Measurements from ENCODE around the gene OXSR1.
"Not testable (repeated sequence)": the region's sequence is repeated elsewhere in the genome, so short reads cannot be mapped to it uniquely, and the experiment has no call there.

OXSR1 gene

DNA sequence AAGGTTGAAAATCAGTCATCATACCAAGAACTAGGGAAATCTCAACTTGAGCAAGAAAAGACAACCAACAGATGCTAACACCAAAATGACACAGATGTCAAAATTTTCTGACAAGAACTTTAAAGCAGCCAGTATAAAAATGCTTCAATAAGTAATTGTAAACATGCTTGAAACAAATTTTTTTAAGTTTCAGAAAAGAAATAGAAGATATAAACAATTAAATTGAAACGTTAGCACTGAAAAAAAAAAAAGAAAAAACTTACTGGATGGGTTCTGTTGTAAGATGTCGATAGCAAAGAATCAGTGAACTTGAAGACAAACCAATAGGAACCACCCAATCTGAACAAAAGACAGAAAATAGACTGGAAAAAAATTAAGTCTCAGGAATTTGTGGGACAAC lies 18.8 kb upstream of the OXSR1 start:
- no peak for DNase-seq

DNA sequence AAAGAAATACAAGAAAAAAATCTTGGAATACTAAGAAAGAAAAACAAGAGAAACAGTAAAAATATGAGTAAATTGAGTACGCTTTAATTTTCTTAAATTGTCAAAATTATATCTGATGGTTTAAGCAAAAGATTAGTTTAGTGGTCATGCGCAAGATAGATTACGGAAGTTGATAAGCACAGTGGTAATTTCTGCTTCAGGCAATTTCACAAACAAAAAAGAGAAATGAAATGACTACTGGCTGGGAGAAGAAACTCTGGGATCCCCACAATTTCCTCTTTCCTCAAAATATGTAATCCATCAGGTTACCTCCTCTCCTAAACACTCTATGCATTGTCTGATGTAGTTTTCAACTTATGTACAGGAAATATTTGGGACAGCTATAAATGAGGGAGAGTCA lies 17.9 kb upstream of the OXSR1 start:
- no peak for DNase-seq

DNA sequence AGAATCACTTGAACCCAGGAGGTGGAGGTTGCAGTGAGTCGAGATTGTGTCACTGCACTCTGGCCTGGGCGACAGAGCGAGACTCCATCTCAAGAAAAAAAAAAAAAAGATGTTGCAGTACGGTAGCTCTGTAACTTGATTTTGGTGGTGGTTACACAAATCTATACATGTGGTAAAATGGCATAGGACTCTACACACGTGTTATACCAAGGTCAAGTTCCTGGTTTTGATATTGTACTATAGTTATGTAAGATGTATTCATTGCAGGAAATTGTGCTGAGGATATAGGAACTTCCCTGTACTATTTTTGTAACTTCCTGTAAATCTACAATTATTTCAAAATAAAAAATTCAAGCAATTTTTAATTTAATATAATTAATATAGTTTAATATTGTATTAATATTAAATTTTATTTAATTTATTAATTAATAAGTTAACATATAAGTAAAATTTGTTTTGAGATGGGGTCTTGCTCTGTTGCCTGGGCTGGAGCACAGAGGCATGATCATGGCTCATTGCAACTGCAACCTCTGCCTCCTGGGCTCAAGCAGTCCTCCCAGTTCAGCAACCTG lies 16.9 kb upstream of the OXSR1 start:
- no peak for DNase-seq

DNA sequence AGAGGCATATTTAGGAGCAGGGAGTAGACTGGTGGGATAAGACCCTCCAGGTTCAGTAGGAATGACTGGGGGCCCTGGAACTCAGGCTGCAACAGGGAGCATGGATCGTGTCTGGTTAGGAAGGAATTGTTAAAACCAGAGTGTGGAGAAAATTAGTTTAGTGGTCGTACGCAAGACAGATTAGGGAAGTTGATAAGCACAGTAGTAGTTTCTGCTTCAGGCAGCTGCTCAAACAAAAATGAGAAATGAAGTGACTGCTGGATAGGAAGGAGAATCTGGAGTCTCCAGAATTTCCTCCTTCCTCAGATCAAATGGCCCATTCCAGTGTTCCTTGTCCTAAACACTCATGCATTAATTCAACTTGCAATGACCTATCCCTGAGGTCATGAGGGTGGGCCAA lies 15.6 kb upstream of the OXSR1 start:
- DNase-seq: no peak

DNA sequence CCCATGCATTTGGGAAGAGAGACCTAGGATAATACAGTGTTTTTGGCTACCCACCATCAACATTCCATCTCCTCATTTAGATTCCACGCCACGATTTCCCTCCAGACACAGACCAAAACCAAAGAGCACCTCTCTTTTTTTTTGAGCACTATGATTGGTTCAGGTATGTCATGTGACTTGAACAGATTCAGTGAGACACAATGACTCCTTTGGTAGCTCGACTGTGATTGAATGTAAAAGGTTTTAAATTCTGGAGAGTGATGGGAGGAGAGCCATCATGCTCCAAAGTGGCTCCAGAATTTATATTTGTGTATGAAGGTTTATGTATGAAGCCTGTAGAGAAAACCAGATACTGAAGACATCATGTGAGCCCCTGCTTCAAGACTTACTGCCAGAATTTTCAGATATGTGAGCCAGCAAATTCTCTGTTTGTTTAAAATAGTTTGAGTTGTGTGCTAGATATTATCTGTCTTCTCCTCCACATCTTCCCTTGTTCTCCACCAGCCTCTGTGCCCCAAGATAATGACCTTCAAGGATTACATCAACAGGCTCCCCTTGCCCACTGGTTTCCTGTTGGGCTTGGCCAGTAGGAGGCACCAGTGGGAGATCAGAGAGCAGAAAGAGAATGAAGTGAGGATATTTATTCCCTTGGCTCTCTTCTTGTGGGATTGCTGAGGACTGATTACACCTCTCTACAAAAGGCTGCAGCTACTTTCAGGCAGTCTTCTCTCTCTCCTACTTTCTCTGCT lies 14.4 kb upstream of the OXSR1 start:
- DNase-seq: no peak

GRCh38 chr3:38151667-38152265 lies 13.6 kb upstream of the OXSR1 start:
- no peak for DNase-seq

DNA sequence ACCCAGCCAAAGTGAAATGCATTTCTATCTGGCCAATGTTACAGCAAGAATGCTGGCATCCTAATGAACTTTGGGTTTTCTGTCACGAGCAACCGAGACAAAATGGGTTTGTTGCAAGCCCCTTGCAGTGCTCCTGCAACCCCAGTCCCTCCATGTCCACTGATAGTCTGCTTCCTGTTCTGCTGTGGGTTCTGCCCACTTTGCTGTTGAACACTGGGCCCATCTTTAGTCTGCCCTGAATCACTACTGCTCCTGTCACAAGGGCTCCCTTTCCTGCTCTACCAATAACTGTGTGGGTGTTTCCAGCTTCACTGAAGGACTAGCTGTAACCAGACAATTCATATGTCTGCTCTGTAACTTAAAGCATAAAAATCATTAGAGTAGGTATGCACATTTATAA lies 12.7 kb upstream of the OXSR1 start:
- DNase-seq: no peak

GRCh38 chr3:38153221-38153620 lies 12.1 kb upstream of the OXSR1 start:
- DNase-seq: no peak

GRCh38 chr3:38154033-38154494 lies 11.3 kb upstream of the OXSR1 start:
- no peak for DNase-seq

- no peak for DNase-seq
Measured at GRCh38 chr3:38154625-38155255, 10.6 kb upstream of the OXSR1 start.

DNA sequence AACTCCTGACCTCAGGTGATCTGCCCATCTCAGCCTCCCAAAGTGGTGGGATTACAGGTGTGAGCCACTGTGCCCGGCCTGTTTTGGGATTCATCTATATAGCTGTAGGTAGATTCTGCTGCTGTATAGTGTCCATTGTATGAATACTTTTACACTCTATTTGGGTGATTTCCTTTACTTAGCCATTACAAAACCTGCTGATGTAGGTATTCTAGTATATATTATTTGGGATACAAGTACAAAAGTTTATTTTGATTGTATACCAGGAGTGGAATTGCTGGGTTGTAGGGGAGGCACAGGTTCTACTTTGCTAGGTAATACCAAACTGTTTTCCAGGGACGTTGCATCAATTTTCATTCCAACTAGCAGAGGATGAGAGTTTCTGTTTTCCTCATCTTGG lies 9.5 kb upstream of the OXSR1 start:
- no peak for DNase-seq

GRCh38 chr3:38157117-38157516 lies 8.2 kb upstream of the OXSR1 start:
- no peak for DNase-seq

GRCh38 chr3:38157595-38157994 lies 7.7 kb upstream of the OXSR1 start:
- no peak for DNase-seq

GRCh38 chr3:38158472-38158871 lies 6.9 kb upstream of the OXSR1 start:
- no peak for DNase-seq

DNA sequence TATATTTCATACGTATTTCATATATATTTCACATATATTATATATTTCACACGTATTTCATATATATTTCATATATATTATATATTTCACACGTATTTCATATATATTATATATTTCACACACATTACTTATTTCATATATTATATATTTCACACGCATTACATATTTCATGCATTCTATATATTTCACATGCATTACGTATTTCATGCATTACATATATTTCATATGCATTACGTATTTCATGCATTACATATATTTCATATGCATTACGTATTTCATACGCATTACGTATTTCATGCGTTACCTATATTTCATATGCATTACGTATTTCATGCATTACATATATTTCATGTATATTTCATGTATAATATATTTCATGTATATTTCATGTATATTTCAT lies 4.6 kb upstream of the OXSR1 start:
- not testable (repeated sequence) for DNase-seq

GRCh38 chr3:38163117-38163840 lies 2.1 kb upstream of the OXSR1 start:
- no peak for DNase-seq

DNA sequence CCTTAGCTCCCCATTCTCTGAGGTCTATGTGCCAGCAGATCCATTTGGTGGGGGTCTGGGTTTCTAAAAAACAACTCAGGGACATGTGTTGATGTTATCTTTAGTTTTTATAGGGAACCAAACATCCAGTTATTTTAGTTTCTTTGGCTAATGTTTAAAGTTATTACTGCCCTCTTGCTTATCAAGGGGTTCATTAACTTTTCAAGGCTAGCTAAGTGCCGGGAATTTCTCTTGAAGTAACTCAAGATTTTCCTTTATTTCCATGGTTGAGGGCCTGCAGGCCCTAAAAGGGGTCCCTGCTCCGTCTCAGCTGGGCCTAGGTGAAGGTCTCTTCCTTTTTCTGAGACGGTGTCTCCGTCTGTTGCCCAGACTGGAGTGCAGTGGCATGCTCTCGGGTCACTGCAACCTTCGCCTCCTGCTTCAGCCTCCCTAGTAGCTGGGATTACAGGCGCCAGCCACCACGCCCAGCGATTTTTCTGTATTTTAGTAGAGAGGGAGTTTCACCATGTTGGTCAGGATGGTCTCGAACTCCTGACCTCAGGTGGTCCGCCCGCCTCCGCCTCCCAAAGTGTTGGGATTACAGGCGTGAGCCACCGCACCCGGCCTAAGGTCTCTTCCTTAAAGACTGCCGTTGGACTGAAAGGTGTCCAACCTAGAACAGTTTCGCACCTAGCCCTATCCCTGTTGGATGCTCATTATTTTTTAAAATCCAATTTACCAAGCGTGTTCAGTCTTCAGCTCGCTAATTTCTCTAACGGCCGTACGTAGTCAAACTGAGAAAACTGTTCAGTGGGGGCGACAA lies 1.3 kb upstream of the OXSR1 start:
- DNase-seq: no peak

DNA sequence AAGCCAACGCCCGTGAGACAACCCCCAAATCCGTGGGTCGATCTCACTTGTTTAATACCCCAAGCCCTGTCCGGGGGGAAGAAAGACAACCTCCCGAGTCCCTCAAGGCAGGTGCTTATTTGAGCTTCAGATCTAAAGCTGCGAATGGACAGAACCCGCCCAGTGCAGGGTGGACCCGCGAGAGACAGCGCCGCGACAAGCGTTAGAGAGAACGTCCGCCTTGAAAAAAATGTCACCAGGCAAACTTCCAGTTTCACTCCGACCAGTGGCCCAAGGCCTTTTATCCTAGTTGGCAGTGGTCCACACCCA lies 740 bp upstream of the OXSR1 start:
- DNase-seq: no peak

- DNase-seq: no peak
Measured at GRCh38 chr3:38165722-38166387, 518 bp downstream of the OXSR1 start.

DNA sequence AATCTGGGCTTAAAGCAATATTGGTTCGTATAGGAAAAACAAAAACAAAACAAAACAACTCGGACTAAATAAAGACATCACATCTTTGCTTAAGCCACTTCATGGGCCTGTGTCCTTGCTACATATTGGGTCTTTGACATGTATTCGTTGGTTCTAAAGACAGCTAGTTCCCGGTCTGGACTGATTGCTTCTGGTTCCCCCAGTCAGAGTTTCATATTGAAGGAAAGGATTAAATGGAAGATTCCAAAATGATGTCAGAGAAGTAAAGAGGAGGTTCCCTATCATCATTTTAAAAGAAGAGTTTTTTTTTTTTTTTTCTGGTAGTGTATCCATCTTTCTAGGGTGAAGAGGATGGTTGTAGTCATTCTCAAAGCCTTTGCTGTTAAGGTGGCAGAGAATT lies 2.3 kb downstream of the OXSR1 start:
- DNase-seq: no peak

- DNase-seq: no peak
Measured at GRCh38 chr3:38168151-38169026, 3.1 kb downstream of the OXSR1 start.
